HepG2 (cell line): ENCODE results near the gene MAN1B1. TPM values are rescaled to one million over a fixed set of nuclear protein-coding genes. Genes with fewer than 3 reads are reported as not detected.

ENCODE experiments used
- CC2D1A ChIP-seq: sonication (generic); formaldehyde crosslinking; IDR thresholded peaks from 2 replicates; pipeline ENCODE4 v1.8.1; 2023; ENCODE audit warnings: mild to moderate bottlenecking, missing genetic modification reagents
- HBP1 ChIP-seq: IDR thresholded peaks from 2 replicates; pipeline ENCODE4 v1.6.1; 2016; ENCODE audit warnings: low read depth, control low read depth
- KDM2A ChIP-seq: sonication (generic); formaldehyde crosslinking; IDR thresholded peaks from 2 replicates; pipeline ENCODE4 v1.4.0; 2020; ENCODE audit warnings: low read depth, missing genetic modification reagents, borderline replicate concordance
- PHF8 ChIP-seq: sonication (generic); formaldehyde crosslinking; IDR thresholded peaks from 2 replicates; pipeline ENCODE4 v1.5.0; 2020; ENCODE audit warnings: missing genetic modification reagents
- PITX1 ChIP-seq: sonication (generic); formaldehyde crosslinking; IDR thresholded peaks from 2 replicates; pipeline ENCODE4 v1.5.1; 2020; ENCODE audit warnings: mild to moderate bottlenecking, missing genetic modification reagents
- RFXAP ChIP-seq: sonication (generic); formaldehyde crosslinking; IDR thresholded peaks from 2 replicates; pipeline ENCODE4 v1.4.0; 2020; ENCODE audit warnings: missing genetic modification reagents, borderline replicate concordance
- SKI ChIP-seq: fragments of 450-650 bp; IDR thresholded peaks from one replicate; pipeline ENCODE4 v1.6.1; 2018; ENCODE audit warnings: mild to moderate bottlenecking; ENCODE audit not compliant: partially characterized antibody
- SOX6 ChIP-seq, 2 experiments: fragments of 450-650 bp in 1 of 2; sonication (generic) in 1 of 2; formaldehyde crosslinking in 1 of 2; IDR thresholded peaks; 2 replicates each; pipeline versions ENCODE4 v1.4.0 to v1.6.1; 2017 to 2020; ENCODE audit warnings: antibody characterized with exemption in 1 of 2, mild to moderate bottlenecking in 1 of 2, missing genetic modification reagents in 1 of 2
- TCF12 ChIP-seq, 2 experiments: fragments of 450-650 bp in 1 of 2; sonication (generic) in 1 of 2; formaldehyde crosslinking in 1 of 2; IDR thresholded peaks; 2 replicates each; pipeline versions ENCODE4 v1.6.1 to v1.8.0; 2017 to 2022; ENCODE audit warnings: antibody characterized with exemption in 1 of 2, mild to moderate bottlenecking in 1 of 2, missing genetic modification reagents in 1 of 2, moderate library complexity in 1 of 2
- ZNF136 ChIP-seq: sonication (generic); formaldehyde crosslinking; IDR thresholded peaks from 2 replicates; pipeline ENCODE4 v1.8.1; 2022; ENCODE audit warnings: low read depth, mild to moderate bottlenecking, moderate library complexity, missing genetic modification reagents
- ZNF263 ChIP-seq: sonication (generic); formaldehyde crosslinking; IDR thresholded peaks from 2 replicates; pipeline ENCODE4 v1.4.0; 2020; ENCODE audit warnings: missing genetic modification reagents
- ZNF770 ChIP-seq: sonication (generic); formaldehyde crosslinking; IDR thresholded peaks from 2 replicates; pipeline ENCODE4 v1.5.0; 2020; ENCODE audit warnings: mild to moderate bottlenecking, missing genetic modification reagents
- ZNF800 ChIP-seq: sonication (generic); formaldehyde crosslinking; IDR thresholded peaks from 2 replicates; pipeline ENCODE4 v1.4.0; 2020; ENCODE audit warnings: missing genetic modification reagents
- ZSCAN21 ChIP-seq: sonication (generic); formaldehyde crosslinking; IDR thresholded peaks from 2 replicates; pipeline ENCODE4 v1.8.0; 2022; ENCODE audit warnings: mild to moderate bottlenecking, missing genetic modification reagents, moderate library complexity, borderline replicate concordance
- polyA plus RNA-seq, 8 experiments: library from polyadenylated mRNA; depleted of rRNA in 3 of 8; stranded (reverse) in 7 of 8; unstranded in 1 of 8; fragments of >200 nt; fragmentation: Illumina TruSeq in 4 of 8; extraction: Trizol in 4 of 8; gene quantifications; 2 replicates each; pipeline versions ENCODE4 v1.2.1 to v1.2.3, GENCODE V29; 2011 to 2016; ENCODE audit warnings: low read depth in 4 of 8, missing spikeins in 1 of 8, mixed read lengths in 1 of 8; ENCODE audit not compliant: insufficient read depth in 1 of 8
- total RNA-seq, 5 experiments: library from RNA; depleted of rRNA; stranded (reverse); fragments of >200 nt; fragmentation: Illumina TruSeq; extraction: Trizol; gene quantifications; 2 replicates each; pipeline ENCODE4 v1.2.3, GENCODE V29; 2016; ENCODE audit warnings: low read depth in 1 of 5
- TF ChIP-seq, protein P1 (sequence below): sonication (generic); formaldehyde crosslinking; IDR thresholded peaks from 2 replicates; pipeline ENCODE4 v1.5.0; 2020; ENCODE audit warnings: missing genetic modification reagents
- TF ChIP-seq, protein P2 (sequence below): sonication (generic); formaldehyde crosslinking; IDR thresholded peaks from 2 replicates; pipeline ENCODE4 v1.5.1; 2020; ENCODE audit warnings: mild to moderate bottlenecking, missing genetic modification reagents

MAN1B1 gene
- total and polyA plus RNA-seq, 2 of the 13 experiments (the other 11 are each of a cell fraction or from before 2014, with no cell fraction given): 48.9 to 59.5 TPM

DNA sequence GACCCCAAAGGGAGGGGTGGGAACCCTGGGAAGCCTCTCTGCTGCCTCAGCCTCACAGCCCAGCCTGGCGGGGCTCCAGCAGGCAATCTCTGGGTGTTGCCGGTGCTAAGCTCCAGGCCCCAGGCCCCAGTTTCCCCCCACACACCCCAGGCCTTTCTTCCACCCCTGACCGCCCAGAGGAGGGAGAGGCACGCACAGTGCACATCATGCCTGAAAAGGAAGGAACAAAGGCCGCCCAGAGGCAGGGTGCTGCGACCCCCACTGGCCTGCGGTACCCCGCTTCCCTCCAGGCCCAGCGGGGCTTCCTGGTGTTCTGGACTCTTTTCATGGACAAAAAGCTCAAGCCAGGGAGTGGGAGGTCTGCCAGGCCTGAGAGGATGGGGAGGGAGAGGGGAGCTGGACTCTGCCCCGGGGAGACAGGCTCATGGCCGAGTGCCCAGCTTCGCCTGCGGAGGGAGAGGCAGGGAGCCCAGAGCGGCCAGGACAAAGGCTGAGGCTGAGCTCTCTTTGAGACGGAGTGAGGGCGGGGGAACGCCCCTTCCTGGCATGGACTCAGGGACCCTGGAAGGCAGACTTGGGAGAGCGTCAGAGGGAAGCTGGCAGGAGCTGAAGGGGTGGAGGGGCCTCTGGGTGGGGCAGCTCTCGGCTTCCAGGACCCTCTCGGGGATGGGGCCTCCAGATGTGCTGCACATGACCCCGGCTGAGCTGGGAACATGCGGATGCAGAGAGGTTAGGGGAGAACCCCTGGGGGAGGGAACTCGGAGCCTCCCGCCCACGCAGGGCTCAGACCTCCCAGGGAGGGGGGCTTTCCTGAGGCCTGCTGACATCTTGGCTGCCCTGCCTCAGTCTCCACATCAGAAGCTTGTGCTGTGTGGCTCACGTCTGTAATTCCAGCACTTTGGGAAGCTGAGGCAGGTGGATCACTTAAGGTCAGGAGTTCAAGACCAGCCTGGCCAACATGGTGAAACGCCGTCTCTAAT is 31.1 kb upstream of the MAN1B1 start (continued):
- TF ChIP-seq, protein P1, sequence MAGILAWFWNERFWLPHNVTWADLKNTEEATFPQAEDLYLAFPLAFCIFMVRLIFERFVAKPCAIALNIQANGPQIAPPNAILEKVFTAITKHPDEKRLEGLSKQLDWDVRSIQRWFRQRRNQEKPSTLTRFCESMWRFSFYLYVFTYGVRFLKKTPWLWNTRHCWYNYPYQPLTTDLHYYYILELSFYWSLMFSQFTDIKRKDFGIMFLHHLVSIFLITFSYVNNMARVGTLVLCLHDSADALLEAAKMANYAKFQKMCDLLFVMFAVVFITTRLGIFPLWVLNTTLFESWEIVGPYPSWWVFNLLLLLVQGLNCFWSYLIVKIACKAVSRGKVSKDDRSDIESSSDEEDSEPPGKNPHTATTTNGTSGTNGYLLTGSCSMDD (CRISPR knock-in tag): no peak
- TF ChIP-seq, protein P2, sequence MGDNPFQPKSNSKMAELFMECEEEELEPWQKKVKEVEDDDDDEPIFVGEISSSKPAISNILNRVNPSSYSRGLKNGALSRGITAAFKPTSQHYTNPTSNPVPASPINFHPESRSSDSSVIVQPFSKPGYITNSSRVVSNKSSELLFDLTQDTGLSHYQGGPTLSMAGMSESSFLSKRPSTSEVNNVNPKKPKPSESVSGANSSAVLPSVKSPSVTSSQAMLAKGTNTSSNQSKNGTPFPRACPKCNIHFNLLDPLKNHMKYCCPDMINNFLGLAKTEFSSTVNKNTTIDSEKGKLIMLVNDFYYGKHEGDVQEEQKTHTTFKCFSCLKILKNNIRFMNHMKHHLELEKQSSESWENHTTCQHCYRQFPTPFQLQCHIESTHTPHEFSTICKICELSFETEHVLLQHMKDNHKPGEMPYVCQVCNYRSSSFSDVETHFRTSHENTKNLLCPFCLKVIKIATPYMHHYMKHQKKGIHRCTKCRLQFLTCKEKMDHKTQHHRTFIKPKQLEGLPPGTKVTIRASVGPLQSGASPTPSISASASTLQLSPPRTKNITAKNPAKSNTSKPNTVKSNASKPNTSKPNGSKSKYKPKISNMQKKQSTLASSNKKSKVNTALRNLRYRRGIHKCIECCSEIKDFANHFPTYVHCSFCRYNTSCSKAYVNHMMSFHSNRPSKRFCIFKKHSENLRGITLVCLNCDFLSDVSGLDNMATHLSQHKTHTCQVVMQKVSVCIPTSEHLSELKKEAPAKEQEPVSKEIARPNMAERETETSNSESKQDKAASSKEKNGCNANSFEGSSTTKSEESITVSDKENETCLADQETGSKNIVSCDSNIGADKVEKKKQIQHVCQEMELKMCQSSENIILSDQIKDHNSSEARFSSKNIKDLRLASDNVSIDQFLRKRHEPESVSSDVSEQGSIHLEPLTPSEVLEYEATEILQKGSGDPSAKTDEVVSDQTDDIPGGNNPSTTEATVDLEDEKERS (CRISPR knock-in tag): peak; percentile 16; the same call in 1 of the 2 replicates
- TF ChIP-seq RFXAP: peak; percentile 65
- TF ChIP-seq ZNF263: 0 out of 2 replicates have a peak, but pooled peaks have one; percentile 4
- no peak for TF ChIP-seq ZNF136 (CRISPR knock-in tag)
- peak; percentile 81; the same call in 1 of the 2 replicates for TF ChIP-seq ZSCAN21
- TF ChIP-seq HBP1: no peak
- TF ChIP-seq KDM2A (CRISPR knock-in tag): peak; percentile 67; the same call in 1 of the 2 replicates
- TF ChIP-seq CC2D1A: no peak
- TF ChIP-seq TCF12 (IDR thresholded peaks at IDR 0.05): no peak
- 0 out of 2 replicates have a peak, but pooled peaks have one; percentile 81 for TF ChIP-seq TCF12 (CRISPR knock-in tag; IDR thresholded peaks at IDR 0.05)
- no peak for TF ChIP-seq SOX6 (IDR thresholded peaks at IDR 0.05)
- peak; percentile 83 for TF ChIP-seq SOX6 (CRISPR knock-in tag; IDR thresholded peaks at IDR 0.05)
- 0 out of 2 replicates have a peak, but pooled peaks have one; percentile 6 for TF ChIP-seq PHF8
- no peak for TF ChIP-seq SKI
- peak; percentile 67; the same call in 1 of the 2 replicates for TF ChIP-seq ZNF800 (CRISPR knock-in tag)
- peak; percentile 59; the same call in 1 of the 2 replicates for TF ChIP-seq PITX1 (CRISPR knock-in tag)
- peak; percentile 96 for TF ChIP-seq ZNF770 (CRISPR knock-in tag)
